GM12874 (cell line): ENCODE data around the gene TMEM39B.

ENCODE experiments used
- TF ChIP-seq, protein P1 (sequence below): IDR thresholded peaks from 2 replicates; pipeline ENCODE4 v1.5.1; 2011; ENCODE audit warnings: low read depth, mild to moderate bottlenecking, control low read depth, low read length, moderate library complexity; ENCODE audit not compliant: insufficient read depth

TMEM39B gene

DNA sequence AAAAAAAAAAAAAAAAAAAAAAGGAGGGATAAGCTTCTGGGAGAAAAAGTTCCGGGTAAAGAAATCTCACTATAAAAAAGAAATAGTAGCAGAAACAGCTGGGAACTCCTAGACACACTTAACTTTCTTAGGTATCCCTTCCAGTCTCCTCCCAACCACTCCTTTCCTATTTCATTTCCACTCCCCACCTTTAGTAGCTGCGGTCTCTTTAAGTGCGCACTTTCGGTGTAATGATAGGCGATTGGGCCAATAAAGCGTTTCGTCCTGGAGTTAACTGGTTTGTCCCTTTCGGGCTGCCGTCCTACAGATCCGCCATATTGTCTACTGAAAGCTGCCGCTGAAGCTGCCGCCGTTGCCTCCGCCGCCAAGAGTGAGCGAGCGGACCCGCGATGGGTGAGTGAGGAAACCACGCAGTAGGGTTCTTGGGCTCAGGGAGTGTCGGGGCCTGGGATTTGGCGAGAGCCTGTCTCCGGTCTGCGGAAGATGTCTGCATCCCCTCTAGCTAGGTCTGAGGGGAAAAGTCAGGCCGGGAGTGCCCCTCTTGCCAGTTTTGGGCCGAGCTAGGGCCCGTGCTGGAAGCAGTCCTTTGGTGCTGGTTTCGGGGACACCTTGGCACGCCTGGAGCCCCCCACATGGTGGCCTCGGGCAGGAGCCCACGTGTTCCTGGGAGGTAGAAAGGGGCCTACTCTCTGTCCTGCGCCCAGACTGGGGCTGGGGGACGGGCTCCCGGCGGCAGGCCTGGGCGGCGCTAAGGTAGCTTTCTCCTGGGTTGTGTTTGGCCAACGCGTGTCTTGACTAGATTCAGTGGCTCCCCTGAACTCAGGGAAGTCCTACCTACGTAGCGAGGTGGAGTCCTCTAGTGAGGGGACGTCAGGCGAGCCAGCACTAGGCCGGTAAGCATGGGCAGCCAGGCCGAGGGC lies 35.3 kb downstream of the TMEM39B start, which contains the start of gene KPNA6:
TSS of gene KPNA6 (plus strand) at position 315 of the 920 bp plus-strand sequence. CDS start at position 390, 75 bp downstream.
- TF ChIP-seq, protein P1, sequence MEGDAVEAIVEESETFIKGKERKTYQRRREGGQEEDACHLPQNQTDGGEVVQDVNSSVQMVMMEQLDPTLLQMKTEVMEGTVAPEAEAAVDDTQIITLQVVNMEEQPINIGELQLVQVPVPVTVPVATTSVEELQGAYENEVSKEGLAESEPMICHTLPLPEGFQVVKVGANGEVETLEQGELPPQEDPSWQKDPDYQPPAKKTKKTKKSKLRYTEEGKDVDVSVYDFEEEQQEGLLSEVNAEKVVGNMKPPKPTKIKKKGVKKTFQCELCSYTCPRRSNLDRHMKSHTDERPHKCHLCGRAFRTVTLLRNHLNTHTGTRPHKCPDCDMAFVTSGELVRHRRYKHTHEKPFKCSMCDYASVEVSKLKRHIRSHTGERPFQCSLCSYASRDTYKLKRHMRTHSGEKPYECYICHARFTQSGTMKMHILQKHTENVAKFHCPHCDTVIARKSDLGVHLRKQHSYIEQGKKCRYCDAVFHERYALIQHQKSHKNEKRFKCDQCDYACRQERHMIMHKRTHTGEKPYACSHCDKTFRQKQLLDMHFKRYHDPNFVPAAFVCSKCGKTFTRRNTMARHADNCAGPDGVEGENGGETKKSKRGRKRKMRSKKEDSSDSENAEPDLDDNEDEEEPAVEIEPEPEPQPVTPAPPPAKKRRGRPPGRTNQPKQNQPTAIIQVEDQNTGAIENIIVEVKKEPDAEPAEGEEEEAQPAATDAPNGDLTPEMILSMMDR, result no peak

DNA sequence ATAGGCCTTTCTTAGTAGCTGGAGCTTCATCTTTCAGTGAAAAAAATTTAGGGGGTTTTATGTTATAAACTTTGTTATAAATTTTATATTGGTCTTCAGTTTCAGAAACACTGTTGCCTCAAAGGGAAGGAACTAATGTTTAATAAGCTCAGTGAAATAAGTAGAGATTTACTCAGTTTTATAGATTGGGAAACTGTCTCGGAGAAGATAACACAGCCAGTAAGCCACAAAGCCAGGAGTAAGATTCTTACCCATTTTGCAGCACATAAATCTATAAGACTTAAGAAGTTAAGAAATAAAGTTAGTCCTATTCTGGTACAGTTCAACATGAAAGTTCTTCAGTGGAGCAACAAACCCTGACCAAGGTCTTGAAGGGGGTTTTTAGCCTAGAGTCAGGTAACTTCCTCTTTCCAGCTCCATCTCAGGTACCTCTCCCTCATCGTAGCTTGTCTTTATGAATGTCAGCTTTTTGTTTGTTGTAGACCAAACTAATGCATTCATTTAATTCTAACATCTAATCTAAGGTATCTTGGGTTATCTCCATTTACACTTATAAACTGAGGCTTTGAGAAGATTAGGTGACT lies 38.4 kb downstream of the TMEM39B start:
- TF ChIP-seq, protein P1, result no peak

DNA sequence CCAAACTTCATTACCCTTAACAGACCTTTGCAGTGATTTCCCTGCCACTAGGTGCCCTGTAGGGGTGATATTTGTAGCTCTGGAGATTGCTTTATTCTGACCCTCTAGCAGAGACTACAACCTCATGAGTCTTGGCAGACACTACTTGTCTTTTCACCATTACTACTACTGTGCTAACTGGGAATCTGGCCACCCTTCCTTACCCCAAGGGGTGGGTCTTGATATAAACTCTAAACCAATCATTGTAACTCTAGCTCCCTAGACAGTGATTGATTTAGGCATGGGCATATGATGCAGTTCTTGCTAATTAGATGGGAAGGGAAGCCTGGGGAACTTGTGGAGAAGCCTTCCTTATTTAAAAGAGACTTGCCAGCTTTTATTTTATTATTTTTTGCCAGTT lies 39.0 kb downstream of the TMEM39B start:
- TF ChIP-seq, protein P1, result no peak

DNA sequence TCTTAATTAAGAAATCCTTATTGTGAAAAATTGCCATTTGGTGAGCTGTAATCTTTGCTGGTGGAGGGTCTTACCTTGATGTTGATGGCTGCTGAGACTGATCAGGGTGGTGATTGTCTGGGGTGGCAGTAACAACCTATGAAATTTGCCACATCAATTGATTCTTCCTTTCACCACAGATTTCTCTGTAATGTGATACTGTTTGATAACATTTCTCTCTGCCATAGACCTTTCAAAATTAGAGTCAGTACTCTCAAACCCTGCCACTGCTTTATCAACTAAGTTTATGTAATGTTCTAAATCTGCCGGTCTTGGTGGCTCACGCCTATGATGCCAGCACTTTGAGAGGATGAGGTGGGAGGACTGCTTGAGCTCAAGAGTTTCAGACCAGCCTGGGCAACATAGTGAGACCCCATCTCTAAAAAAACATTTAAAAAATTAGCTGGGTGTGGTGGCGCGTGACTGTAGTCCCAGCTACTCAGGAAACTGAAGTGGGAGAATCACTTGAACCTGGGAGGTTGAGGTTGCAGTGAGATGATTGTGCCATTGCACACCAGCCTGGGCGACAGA lies 40.2 kb downstream of the TMEM39B start:
- TF ChIP-seq, protein P1, result no peak

DNA sequence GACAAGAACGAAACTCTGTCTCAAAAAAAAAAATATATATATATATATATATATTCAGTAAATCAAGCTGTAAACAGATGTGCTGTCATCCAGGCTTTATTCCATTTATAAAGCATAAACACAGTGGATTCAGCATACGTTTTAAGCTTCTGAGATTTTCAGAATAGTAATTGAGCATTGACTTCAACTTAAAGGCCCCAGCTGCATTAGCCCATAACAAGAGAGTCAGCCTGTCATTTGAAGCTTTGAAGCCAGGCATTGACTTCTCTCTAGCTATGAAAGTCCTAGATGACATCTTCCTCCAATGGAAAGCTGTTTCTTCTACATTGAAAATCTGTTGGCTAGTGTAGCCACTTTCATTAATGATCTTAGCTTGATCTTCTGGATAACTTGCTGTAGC lies 41.7 kb downstream of the TMEM39B start:
- TF ChIP-seq, protein P1, result no peak

DNA sequence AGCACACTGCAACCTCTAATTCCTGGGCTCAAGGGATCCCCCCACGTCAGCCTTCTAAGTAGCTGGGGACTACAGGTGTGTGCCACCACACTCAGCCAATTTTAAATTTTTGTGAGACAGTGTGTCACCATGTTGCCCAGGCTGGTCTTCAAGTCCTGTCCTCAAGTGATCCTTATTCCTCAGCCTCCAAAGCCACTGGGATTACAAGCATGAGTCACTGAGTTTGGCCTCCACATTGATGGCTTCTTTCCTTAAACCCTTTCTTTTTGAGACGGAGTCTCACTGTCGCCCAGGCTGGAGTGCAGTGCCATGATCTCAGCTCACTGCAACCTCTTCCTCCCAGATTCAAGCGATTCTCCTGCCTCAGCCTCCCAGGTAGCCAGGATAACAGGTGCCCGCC lies 42.8 kb downstream of the TMEM39B start:
- TF ChIP-seq, protein P1, result no peak

DNA sequence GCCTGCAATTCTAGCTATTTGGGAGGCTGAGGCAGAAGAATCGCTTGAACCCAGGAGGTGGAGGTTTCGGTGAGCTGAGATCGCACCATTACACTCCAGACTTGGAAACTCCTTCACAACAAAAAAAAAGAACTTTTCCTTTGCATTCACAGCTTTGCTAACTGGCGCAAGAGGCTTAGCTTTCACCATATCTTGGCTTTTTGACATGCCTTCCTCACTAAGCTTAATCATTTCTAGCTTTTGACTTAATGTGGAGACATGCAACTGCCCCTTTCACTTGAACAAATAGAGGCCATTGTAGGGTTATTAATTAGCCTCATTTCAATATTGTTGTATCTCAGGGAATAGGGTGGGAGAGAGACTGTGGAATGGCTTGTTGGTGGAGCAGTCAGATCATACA lies 43.8 kb downstream of the TMEM39B start:
- TF ChIP-seq, protein P1, result no peak
